DMS153 treated with DMSO at 0.1 percent for 48 hours (cell line): Measurements from ENCODE around the gene PLSCR2.
"Not testable (repeated sequence)": the region's sequence is repeated elsewhere in the genome, so short reads cannot be mapped to it uniquely, and the experiment has no call there.

Experiments used
- DNase-seq: peaks from one replicate; lab custom pipeline; 2025; ENCODE audit not compliant: unreplicated experiment; lab: John Stamatoyannopoulos, UW

The PLSCR2 gene

GRCh38 chr3:146491303-146491702, 21.9 kb upstream of the PLSCR2 start:
- DNase-seq = no peak

- DNase-seq = no peak
These were observed 15.9 kb upstream of the PLSCR2 start for GRCh38 chr3:146485297-146485696.

- DNase-seq = no peak
These were observed 6.9 kb upstream of the PLSCR2 start for GRCh38 chr3:146476094-146476740.

GRCh38 chr3:146474976-146475375, 5.6 kb upstream of the PLSCR2 start:
- not testable (repeated sequence) for DNase-seq

GRCh38 chr3:146473726-146474125, 4.4 kb upstream of the PLSCR2 start:
- no peak for DNase-seq

GRCh38 chr3:146472611-146473010, 3.2 kb upstream of the PLSCR2 start:
- DNase-seq = no peak

GRCh38 chr3:146471012-146471411, 1.7 kb upstream of the PLSCR2 start:
- no peak for DNase-seq

- no peak for DNase-seq
These were observed 1.1 kb upstream of the PLSCR2 start for GRCh38 chr3:146470425-146470990.

GRCh38 chr3:146468671-146469149, 651 bp downstream of the PLSCR2 start:
- DNase-seq = no peak

- DNase-seq = no peak
These were observed 1.1 kb downstream of the PLSCR2 start for GRCh38 chr3:146468234-146468633.

- DNase-seq = no peak
These were observed 2.8 kb downstream of the PLSCR2 start for GRCh38 chr3:146466604-146467003.

- no peak for DNase-seq
These were observed 3.5 kb downstream of the PLSCR2 start for GRCh38 chr3:146465693-146466465.

GRCh38 chr3:146464783-146465182, 4.6 kb downstream of the PLSCR2 start:
- no peak for DNase-seq

GRCh38 chr3:146464005-146464595, 5.3 kb downstream of the PLSCR2 start:
- DNase-seq = no peak

- DNase-seq = no peak
These were observed 14.6 kb downstream of the PLSCR2 start for GRCh38 chr3:146454796-146455195.

- DNase-seq = no peak
These were observed 19.7 kb downstream of the PLSCR2 start for GRCh38 chr3:146449613-146450012.

GRCh38 chr3:146449076-146449475, 20.3 kb downstream of the PLSCR2 start:
- no peak for DNase-seq

- no peak for DNase-seq
These were observed 23.3 kb downstream of the PLSCR2 start for GRCh38 chr3:146446026-146446425.

GRCh38 chr3:146440310-146440709, 29.1 kb downstream of the PLSCR2 start:
- DNase-seq = not testable (repeated sequence)

- DNase-seq = no peak
These were observed 37.3 kb downstream of the PLSCR2 start for GRCh38 chr3:146432066-146432465.

GRCh38 chr3:146431240-146431639, 38.1 kb downstream of the PLSCR2 start:
- no peak for DNase-seq

GRCh38 chr3:146425341-146425740, 44.0 kb downstream of the PLSCR2 start:
- DNase-seq = no peak
